A549 (cell line): ENCODE results near the gene ATF6B.

Source experiments
- BHLHE40 ChIP-seq: IDR thresholded peaks from 2 replicates; pipeline ENCODE4 v1.6.1; 2012; ENCODE audit warnings: low read depth, low read length, inconsistent platforms
- CHD2 ChIP-seq: fragments of 150-350 bp; IDR thresholded peaks from 2 replicates; pipeline ENCODE4 v1.6.1; 2014; ENCODE audit warnings: low read length; ENCODE audit not compliant: partially characterized antibody
- CTCF ChIP-seq: fragments of >200 bp; sonication (Bioruptor Twin); formaldehyde crosslinking; IDR thresholded peaks from 3 replicates; pipeline ENCODE4 v1.5.1; 2016
- ELK1 ChIP-seq: fragments of 150-350 bp; IDR thresholded peaks from 2 replicates; pipeline ENCODE4 v1.6.1; 2014; ENCODE audit warnings: low read depth, mild to moderate bottlenecking, low read length
- HDAC2 ChIP-seq: fragments of 200-600 bp; sonication (generic); IDR thresholded peaks from 2 replicates; pipeline ENCODE4 v1.6.1; 2016
- HES2 ChIP-seq: fragments of >200 bp; sonication (Bioruptor Twin); formaldehyde crosslinking; IDR thresholded peaks from 2 replicates; pipeline ENCODE4 v1.6.1; 2016
- HOXB5 ChIP-seq: fragments of 250-450 bp; sonication (Bioruptor Pico); IDR thresholded peaks from 2 replicates; pipeline ENCODE4 v1.5.0; 2020; ENCODE audit warnings: mild to moderate bottlenecking, moderate library complexity
- MAFK ChIP-seq: fragments of 450-650 bp; IDR thresholded peaks from 2 replicates; pipeline ENCODE4 v1.6.1; 2014; ENCODE audit not compliant: partially characterized antibody
- MAX ChIP-seq: IDR thresholded peaks from 2 replicates; pipeline ENCODE4 v1.6.1; 2012
- NR3C1 ChIP-seq: fragments of >200 bp; sonication (Bioruptor Twin); formaldehyde crosslinking; IDR thresholded peaks from 3 replicates; pipeline ENCODE4 v1.6.1; 2017
- POLR2A ChIP-seq: IDR thresholded peaks from 2 replicates; pipeline ENCODE4 v1.6.1; 2012; ENCODE audit warnings: mild to moderate bottlenecking, low read length
- RAD21 ChIP-seq, 2 experiments: fragments of >200 bp in 1 of 2; sonication (Bioruptor Twin) in 1 of 2; formaldehyde crosslinking in 1 of 2; IDR thresholded peaks in 1 of 2; conservative IDR thresholded peaks in 1 of 2; 2 replicates in 1 of 2; 3 replicates in 1 of 2; pipeline ENCODE4 v1.6.1; 2012 to 2018; ENCODE audit warnings: inconsistent platforms in 1 of 2
- REST ChIP-seq: fragments of 200-600 bp; sonication (generic); IDR thresholded peaks from 2 replicates; pipeline ENCODE4 v1.6.1; 2016; ENCODE audit warnings: antibody characterized with exemption, mild to moderate bottlenecking, moderate library complexity
- USF2 ChIP-seq: fragments of 450-650 bp; IDR thresholded peaks from 2 replicates; pipeline ENCODE4 v1.6.1; 2014; ENCODE audit warnings: antibody characterized with exemption

GRCh38 chr6:32174416-32174815, 46.4 kb upstream of the ATF6B start:
- TF ChIP-seq ELK1 = no peak
- TF ChIP-seq CTCF = no peak
- no peak for TF ChIP-seq POLR2A
- TF ChIP-seq HDAC2 = no peak
- no peak for TF ChIP-seq USF2
- TF ChIP-seq REST = no peak
- TF ChIP-seq HES2 = no peak
- no peak for TF ChIP-seq MAFK
- no peak for TF ChIP-seq BHLHE40
- no peak for TF ChIP-seq RAD21 (conservative IDR thresholded peaks at IDR 0.05 in 1 of 2, IDR thresholded peaks at IDR 0.05 in 1 of 2)
- TF ChIP-seq CHD2 = no peak
- no peak for TF ChIP-seq NR3C1
- no peak for TF ChIP-seq HOXB5 (CRISPR knock-in tag)
- TF ChIP-seq MAX = no peak
